ENCODE results near the gene SCN8A.

SCN8A gene

DNA sequence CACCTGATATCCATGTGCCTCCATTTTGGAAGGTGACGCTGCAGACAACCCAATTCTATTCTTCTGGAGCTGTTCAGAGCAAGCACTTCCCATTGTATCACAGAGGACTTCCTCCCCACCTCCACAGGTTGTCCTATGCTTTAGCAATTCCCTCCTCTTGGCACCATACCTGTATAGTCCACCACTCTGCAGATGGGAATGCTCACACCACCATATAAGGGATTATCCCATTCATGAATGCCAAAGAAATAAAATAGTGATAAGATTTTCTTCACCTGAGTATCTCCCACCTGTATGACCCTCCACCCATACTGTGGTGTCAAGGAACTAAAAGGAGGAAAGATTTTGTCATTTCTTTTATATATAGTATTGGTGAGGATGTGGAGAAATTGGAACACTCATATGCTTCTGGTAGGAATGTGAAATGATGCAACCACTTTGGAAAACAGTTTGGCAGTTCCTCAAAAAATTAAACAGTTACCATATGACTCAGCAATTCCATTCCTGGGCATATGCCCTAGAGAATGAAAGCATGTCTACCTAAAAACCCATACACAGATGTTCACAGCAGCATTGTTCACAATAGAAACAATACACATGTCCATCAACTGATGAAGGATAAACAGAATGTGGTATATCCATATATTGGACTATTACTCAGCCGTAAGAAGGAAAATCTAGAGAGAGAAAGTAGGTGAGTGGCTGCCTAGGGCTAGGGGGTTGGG lies 182.3 kb downstream of the SCN8A start:
- DNase-seq (ENCODE audit: low read depth), result peak; percentile 25
- no peak overlapping the region for H3K4me3 ChIP-seq (ENCODE audit: low read length)
- TF ChIP-seq, protein P1, sequence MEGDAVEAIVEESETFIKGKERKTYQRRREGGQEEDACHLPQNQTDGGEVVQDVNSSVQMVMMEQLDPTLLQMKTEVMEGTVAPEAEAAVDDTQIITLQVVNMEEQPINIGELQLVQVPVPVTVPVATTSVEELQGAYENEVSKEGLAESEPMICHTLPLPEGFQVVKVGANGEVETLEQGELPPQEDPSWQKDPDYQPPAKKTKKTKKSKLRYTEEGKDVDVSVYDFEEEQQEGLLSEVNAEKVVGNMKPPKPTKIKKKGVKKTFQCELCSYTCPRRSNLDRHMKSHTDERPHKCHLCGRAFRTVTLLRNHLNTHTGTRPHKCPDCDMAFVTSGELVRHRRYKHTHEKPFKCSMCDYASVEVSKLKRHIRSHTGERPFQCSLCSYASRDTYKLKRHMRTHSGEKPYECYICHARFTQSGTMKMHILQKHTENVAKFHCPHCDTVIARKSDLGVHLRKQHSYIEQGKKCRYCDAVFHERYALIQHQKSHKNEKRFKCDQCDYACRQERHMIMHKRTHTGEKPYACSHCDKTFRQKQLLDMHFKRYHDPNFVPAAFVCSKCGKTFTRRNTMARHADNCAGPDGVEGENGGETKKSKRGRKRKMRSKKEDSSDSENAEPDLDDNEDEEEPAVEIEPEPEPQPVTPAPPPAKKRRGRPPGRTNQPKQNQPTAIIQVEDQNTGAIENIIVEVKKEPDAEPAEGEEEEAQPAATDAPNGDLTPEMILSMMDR (conservative IDR thresholded peaks at IDR 0.05; ENCODE audit: low read depth, low read length), result no peak

DNA sequence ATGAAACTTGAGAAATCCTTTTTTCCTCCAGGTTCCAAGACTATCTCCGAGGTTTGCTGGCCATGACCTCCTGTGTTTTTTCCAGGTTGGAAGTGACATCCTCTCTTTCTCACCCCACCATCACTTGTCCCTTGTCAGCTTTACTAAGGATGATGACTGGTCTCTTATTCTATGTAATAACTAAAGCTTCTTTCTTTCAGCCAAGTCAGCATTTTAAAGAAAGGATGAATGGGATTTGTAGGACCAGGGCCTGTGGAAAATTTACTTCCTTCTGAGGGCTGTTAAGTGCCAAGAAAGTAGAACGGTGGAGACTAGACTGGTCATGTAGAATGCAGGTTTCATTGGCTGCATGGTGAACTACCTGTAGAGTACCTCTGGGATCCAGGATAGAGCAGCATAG lies 183.9 kb downstream of the SCN8A start:
- no peak overlapping the region for H3K4me3 ChIP-seq (ENCODE audit: low read length)
- TF ChIP-seq, protein P1 (conservative IDR thresholded peaks at IDR 0.05; ENCODE audit: low read depth, low read length), result no peak
- no peak for DNase-seq (ENCODE audit: low read depth)

DNA sequence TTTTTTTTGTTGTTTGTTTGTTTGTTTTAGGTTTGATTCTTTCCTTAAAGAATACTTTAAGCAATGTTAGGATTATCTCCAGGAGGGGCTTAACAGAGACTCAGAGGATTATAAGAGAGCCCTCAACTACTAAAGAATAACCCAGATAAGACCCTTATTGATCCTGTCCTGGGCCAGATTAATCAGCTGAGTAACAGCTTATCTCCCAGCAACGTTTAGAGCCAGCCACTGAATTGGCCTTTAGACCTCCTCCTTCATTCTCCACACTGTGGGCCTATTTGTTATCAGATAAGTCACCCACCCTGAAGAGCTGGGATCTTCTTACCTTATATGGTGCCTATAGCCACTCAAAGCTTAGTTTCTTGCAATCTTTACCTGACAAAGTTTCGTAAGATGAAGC lies 186.4 kb downstream of the SCN8A start:
- TF ChIP-seq, protein P1 (conservative IDR thresholded peaks at IDR 0.05; ENCODE audit: low read depth, low read length), result no peak
- DNase-seq (ENCODE audit: low read depth), result no peak
- H3K4me3 ChIP-seq (ENCODE audit: low read length), result no peak overlapping the region

DNA sequence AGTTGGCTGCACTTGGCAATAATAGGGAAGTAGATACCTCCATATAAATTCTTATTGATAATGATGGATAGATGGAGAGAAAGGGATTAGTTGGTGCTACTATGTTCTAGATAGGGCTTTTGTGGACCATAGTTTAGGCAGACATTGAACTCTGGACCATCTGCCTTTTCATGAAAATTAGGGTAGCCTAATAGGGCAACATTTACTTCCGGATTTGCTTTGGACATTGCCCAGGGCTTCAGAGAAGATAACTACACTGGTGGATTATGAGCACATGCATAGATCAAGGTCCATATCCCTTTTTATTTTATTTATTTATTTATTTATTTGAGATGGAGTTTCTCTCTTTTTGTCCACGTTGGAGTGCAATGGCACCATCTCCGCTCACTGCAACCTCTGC lies 186.9 kb downstream of the SCN8A start:
- DNase-seq (ENCODE audit: low read depth), result no peak
- H3K4me3 ChIP-seq (ENCODE audit: low read length), result no peak overlapping the region
- TF ChIP-seq, protein P1 (conservative IDR thresholded peaks at IDR 0.05; ENCODE audit: low read depth, low read length), result no peak

DNA sequence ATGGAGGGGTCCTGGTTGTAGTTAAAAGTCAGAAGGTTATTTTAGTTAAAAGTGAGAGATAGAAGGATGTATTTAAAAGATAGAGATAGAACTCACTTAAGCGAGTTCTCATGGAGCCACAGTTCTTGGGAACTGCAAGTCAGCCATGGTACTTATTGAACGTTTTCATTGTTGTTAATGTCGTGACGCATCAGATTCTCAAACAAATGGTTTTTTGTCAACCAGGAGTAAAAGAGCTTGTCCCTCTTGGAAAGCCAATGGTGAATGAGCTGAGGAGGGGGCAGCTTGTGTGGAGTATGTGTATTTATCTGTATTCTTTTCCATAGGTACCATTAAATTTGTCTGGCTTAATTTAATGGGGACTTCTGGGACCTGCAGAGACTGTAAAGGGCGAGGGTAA lies 188.8 kb downstream of the SCN8A start:
- no peak for DNase-seq (ENCODE audit: low read depth)
- TF ChIP-seq, protein P1 (conservative IDR thresholded peaks at IDR 0.05; ENCODE audit: low read depth, low read length), result no peak
- no peak overlapping the region for H3K4me3 ChIP-seq (ENCODE audit: low read length)

- TF ChIP-seq, protein P1 (conservative IDR thresholded peaks at IDR 0.05; ENCODE audit: low read depth, low read length), result no peak
- H3K4me3 ChIP-seq (ENCODE audit: low read length), result no peak overlapping the region
- DNase-seq (ENCODE audit: low read depth), result no peak
Observed at GRCh38 chr12:51784688-51785087, 193.7 kb downstream of the SCN8A start.

DNA sequence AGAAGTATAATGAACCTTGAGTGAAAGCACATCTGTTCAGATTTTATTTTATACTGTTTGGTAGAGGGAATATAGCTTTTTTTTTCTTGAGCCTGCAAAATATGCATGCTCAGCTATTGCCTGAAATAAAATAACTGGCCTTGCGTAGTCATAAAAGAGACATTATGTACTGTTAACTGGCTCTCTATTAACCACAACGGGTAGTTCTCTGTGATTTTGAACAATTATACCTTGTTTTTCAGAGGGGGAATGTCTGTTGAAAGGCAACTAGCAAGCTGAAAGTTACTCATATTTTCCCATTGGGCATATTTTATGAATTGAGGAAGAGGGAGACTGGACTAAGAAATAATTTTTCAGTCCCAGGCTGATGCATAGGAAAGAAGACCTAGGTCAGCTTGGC lies 194.9 kb downstream of the SCN8A start:
- DNase-seq (ENCODE audit: low read depth), result no peak
- TF ChIP-seq, protein P1 (conservative IDR thresholded peaks at IDR 0.05; ENCODE audit: low read depth, low read length), result no peak

More for the DNA sequence above, 194.9 kb downstream of the SCN8A start:
- H3K4me3 ChIP-seq (ENCODE audit: low read length), result no peak overlapping the region

Data from retinal pigment epithelial cell (primary cell).